ENCODE results near the gene SHB.

The SHB gene

GRCh38 chr9:38042626-38043357 lies 26.2 kb downstream of the SHB start:
- no peak for DNase-seq (ENCODE audit: low spot score)

GRCh38 chr9:38041564-38042243 lies 27.3 kb downstream of the SHB start:
- DNase-seq (ENCODE audit: low spot score) = no peak

GRCh38 chr9:38039907-38040682 lies 28.9 kb downstream of the SHB start:
- no peak for DNase-seq (ENCODE audit: low spot score)

- peak; percentile 82 for DNase-seq (ENCODE audit: low spot score)
Measured at GRCh38 chr9:38039090-38039906, 29.7 kb downstream of the SHB start.

GRCh38 chr9:38038307-38039089 lies 30.5 kb downstream of the SHB start:
- DNase-seq (ENCODE audit: low spot score) = no peak

- no peak for DNase-seq (ENCODE audit: low spot score)
Measured at GRCh38 chr9:38037981-38038306, 31.1 kb downstream of the SHB start.

- DNase-seq (ENCODE audit: low spot score) = no peak
Measured at GRCh38 chr9:38036359-38037084, 32.5 kb downstream of the SHB start.

- DNase-seq (ENCODE audit: low spot score) = peak; percentile 50
Measured at GRCh38 chr9:38035873-38036272, 33.2 kb downstream of the SHB start.

GRCh38 chr9:38033941-38034340 lies 35.1 kb downstream of the SHB start:
- DNase-seq (ENCODE audit: low spot score) = no peak

GRCh38 chr9:38032266-38033110 lies 36.5 kb downstream of the SHB start:
- no peak for DNase-seq (ENCODE audit: low spot score)

- DNase-seq (ENCODE audit: low spot score) = no peak
Measured at GRCh38 chr9:38031594-38031993, 37.4 kb downstream of the SHB start.

GRCh38 chr9:38030658-38031057 lies 38.4 kb downstream of the SHB start:
- no peak for DNase-seq (ENCODE audit: low spot score)

- DNase-seq (ENCODE audit: low spot score) = no peak
Measured at GRCh38 chr9:38029915-38030638, 39.0 kb downstream of the SHB start.

GRCh38 chr9:38027714-38028113 lies 41.3 kb downstream of the SHB start:
- DNase-seq (ENCODE audit: low spot score) = no peak

GRCh38 chr9:38026840-38027527 lies 42.0 kb downstream of the SHB start:
- no peak for DNase-seq (ENCODE audit: low spot score)

- no peak for DNase-seq (ENCODE audit: low spot score)
Measured at GRCh38 chr9:38026021-38026809, 42.8 kb downstream of the SHB start.

GRCh38 chr9:38025166-38025565 lies 43.9 kb downstream of the SHB start:
- DNase-seq (ENCODE audit: low spot score) = no peak
